ENCODE data around the gene MSI1. TPM values are rescaled to one million over a fixed set of nuclear protein-coding genes. Genes with fewer than 3 reads are reported as not detected.

Gene MSI1
- total RNA-seq, 1 donor from 2014 or later, result 0.11 TPM

DNA sequence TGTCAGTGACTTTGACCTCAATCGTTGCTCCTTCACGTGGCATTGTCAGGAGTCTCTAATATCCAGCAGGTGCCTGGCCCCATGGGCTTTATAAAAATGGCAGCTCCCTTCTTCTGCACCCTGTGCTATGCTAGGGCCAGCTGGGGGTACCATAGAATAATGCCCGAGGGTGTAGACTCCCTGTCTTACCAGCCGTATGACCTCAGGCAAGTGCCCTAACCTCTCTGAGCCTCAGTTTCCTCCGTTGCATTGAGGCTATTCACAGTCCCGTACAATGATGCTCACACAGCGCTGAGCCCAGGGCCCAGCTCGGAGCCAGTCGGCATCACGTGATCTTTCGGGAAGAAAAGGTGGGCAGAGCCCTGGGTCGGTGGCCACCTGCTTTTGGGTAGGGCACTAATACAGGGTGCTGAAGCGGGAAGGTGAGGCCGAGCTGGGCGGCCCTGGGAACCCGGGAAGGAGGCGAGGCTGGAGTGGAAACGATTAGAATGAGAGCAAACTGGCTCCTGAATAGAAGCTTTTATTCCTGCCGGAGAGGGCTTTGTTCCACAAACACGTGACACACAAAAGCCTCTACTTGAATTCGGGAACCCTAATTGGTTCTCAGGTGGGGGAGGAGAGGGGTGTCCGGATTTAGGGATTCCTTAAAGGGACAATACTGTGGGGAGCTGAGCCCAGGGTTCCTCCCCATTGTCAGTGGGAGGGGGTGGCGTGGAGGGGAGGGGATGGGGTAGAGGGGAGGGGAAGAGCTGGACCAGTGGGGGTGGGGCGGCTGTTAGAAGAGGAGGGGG lies 19.9 kb upstream of the MSI1 start:
- intact Hi-C loops (cut with DNase I), result no loop called here

DNA sequence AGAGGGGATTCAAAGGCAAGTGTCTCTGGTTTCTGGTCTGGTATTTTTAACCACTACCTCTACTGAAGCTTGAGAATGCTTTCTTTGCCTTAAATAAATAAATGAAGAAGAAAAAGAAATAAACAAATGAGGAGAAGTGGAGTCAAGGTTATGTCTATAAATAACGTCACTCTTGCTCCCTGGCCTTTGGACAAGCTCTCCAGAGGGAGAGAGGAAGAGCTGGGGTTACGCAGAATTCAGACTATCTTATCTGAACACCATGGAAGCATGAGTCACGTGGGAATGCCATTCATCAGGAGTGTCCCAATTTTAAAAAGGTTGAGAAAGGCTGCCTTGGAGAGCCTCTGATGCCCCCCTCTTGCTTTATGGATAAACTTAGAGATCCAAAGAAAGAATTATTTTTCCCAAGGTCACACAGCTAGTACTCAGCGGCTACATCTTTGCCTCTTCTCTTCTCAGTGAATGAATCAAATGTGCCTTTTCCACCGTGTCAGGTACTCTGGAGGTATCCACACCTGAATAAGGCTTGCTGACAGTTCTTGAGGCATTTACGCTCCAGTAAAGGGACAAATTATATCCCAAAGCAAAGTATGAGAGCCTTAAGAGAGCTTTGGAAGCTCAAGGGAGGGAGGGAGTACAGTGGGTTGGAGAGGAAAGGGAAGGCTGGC lies 12.9 kb upstream of the MSI1 start:
- H3K4me1 ChIP-seq, result no peaks in the 10 kb centered on the region
- H3K9me3 ChIP-seq, result no peaks in the 10 kb centered on the region
- DNase-seq (ENCODE audit: low spot score in 2 of 2), result no peak
- TF ChIP-seq, protein P1, sequence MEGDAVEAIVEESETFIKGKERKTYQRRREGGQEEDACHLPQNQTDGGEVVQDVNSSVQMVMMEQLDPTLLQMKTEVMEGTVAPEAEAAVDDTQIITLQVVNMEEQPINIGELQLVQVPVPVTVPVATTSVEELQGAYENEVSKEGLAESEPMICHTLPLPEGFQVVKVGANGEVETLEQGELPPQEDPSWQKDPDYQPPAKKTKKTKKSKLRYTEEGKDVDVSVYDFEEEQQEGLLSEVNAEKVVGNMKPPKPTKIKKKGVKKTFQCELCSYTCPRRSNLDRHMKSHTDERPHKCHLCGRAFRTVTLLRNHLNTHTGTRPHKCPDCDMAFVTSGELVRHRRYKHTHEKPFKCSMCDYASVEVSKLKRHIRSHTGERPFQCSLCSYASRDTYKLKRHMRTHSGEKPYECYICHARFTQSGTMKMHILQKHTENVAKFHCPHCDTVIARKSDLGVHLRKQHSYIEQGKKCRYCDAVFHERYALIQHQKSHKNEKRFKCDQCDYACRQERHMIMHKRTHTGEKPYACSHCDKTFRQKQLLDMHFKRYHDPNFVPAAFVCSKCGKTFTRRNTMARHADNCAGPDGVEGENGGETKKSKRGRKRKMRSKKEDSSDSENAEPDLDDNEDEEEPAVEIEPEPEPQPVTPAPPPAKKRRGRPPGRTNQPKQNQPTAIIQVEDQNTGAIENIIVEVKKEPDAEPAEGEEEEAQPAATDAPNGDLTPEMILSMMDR (IDR thresholded peaks at IDR 0.05), result no peak
- no peaks in the 10 kb centered on the region for H3K27me3 ChIP-seq
- no peak overlapping the region for H3K4me3 ChIP-seq
- H3K36me3 ChIP-seq, result no peaks in the 10 kb centered on the region
- intact Hi-C loops (cut with DNase I), result no loop called here
- no peak overlapping the region for H3K27ac ChIP-seq

More for the DNA sequence above, 19.9 kb upstream of the MSI1 start:
- Histone ChIP-seq H3K9me3 (no peaks in the 10 kb centered on the region), H3K27me3 (no peaks in the 10 kb centered on the region), H3K4me1 (no peaks in the 10 kb centered on the region), H3K27ac (no peak overlapping the region), H3K4me3 (no peak overlapping the region), H3K36me3 (no peaks in the 10 kb centered on the region)
- DNase-seq (ENCODE audit: low spot score in 2 of 2), result no peak
- TF ChIP-seq, protein P1 (IDR thresholded peaks at IDR 0.05), result no peak

DNA sequence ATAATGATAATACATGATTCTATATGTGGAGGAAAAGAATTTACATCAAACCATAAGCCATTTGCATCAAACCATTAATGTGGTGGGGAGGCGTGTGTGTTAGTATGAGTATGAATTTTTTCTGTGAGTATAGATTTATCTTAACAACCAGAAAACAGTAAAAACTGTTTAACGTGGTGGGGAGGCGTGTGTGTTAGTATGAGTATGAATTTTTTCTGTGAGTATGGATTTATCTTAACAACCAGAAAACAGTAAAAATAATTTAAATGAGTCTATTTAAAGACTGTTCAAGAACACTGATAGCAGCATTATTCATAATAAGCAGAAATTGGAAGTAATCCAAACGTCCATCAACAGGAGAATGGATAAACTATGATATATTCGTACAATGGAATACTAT lies 9.1 kb upstream of the MSI1 start:
- H3K4me3 ChIP-seq, result no peak overlapping the region
- no peaks in the 10 kb centered on the region for H3K27me3 ChIP-seq
- TF ChIP-seq, protein P1 (IDR thresholded peaks at IDR 0.05), result no peak
- intact Hi-C loops (cut with DNase I), result no loop called here
- H3K36me3 ChIP-seq, result no peaks in the 10 kb centered on the region
- H3K27ac ChIP-seq, result no peak overlapping the region
- no peaks in the 10 kb centered on the region for H3K4me1 ChIP-seq
- no peak for DNase-seq (ENCODE audit: low spot score in 2 of 2)
- H3K9me3 ChIP-seq, result no peaks in the 10 kb centered on the region

DNA sequence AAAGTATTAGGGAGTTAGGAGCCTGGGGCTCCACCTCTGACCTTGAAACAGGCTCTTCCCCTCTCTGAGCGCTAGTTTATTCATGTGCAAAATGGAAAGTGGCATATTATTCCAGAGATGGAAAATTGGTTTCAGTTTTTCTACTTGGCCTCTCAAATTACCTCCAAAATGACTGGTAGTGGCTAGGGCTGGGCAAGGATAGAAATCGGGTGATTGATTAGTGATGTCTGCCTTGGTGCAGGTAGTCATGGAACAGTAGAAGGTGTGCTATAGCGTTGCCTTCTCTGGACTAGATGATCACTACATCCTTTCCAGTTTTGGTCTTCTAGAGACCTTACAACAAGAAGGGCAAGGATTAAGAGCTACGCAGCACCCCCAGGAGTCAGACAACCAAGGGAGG lies 8.6 kb upstream of the MSI1 start:
- Histone ChIP-seq H3K9me3 (no peaks in the 10 kb centered on the region), H3K27me3 (no peaks in the 10 kb centered on the region), H3K27ac (no peak overlapping the region), H3K4me1 (no peaks in the 10 kb centered on the region), H3K36me3 (no peaks in the 10 kb centered on the region), H3K4me3 (no peak overlapping the region)
- TF ChIP-seq, protein P1 (IDR thresholded peaks at IDR 0.05), result no peak
- DNase-seq (ENCODE audit: low spot score in 2 of 2), result no peak
- intact Hi-C loops (cut with DNase I), result no loop called here

DNA sequence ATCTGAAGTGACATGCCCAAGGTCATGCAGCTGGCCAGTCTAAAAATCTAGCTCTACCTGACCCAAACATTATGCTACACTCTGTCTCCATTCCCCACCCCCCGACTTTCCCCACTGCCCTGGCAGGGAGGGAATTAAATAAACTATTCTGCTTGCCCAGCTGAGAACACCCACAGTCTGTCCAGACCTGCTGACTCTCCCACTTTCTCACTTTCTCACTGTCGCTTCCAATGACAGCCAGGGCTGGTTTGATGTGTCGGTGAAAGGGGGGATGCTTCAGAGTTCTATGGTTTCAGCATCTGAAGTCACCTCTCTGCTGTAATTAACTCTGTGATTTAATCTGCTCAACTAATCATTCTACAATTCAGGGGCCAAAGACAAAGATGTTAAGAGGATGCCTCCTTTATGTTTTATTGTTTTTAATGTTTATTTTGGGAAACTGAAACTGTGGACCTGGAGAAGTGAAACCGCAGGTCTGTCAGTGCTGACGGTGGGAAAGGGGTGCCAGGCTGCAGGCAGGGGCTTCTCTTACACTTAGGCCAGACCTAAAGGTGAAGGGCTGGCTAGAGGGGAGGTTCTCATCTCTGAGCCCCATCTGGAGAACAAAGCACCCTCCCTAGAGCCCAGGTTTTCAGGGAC lies 8.1 kb upstream of the MSI1 start:
- Histone ChIP-seq H3K36me3 (no peaks in the 10 kb centered on the region), H3K4me1 (no peaks in the 10 kb centered on the region), H3K27ac (no peak overlapping the region), H3K27me3 (no peaks in the 10 kb centered on the region), H3K4me3 (no peak overlapping the region), H3K9me3 (no peaks in the 10 kb centered on the region)
- intact Hi-C loops (cut with DNase I), result no loop called here
- no peak for DNase-seq (ENCODE audit: low spot score in 2 of 2)
- TF ChIP-seq, protein P1 (IDR thresholded peaks at IDR 0.05), result no peak
